A673 (cell line): Measurements from ENCODE around the gene TYW5. TPM values are rescaled to one million over a fixed set of nuclear protein-coding genes. Genes with fewer than 3 reads are reported as not detected.
A peak's percentile ranks its signal among the peaks of the same experiment; 100 is the strongest.

Experiments used
- BruUV-seq: library from RNA; stranded (reverse); fragments of 400-500 nt; replicated peaks from 2 replicates; lab custom pipeline; 2021; lab: Mats Ljungman, UMichigan
- CTCF ChIA-PET: fragments of 300-600 bp; sonication (Branson Sonifier 250); formaldehyde crosslinking; loops from one replicate; lab custom pipeline; 2022; ENCODE audit warnings: antibody characterized with exemption; lab: Charles Lee
- POLR2A ChIA-PET: fragments of 300-600 bp; sonication (Branson Sonifier 250); formaldehyde crosslinking; loops from one replicate; lab custom pipeline; 2022; ENCODE audit warnings: antibody characterized with exemption; ENCODE audit not compliant: low non-redundant PET; lab: Charles Lee
- DNase-seq: peaks from one replicate; pipeline ENCODE4 v3.0.0-alpha.2; 2015; ENCODE audit warnings: low spot score
- H3K27ac ChIP-seq: fragments of 200-600 bp; sonication (generic); 2 replicates; pipeline ENCODE4 v1.5.1; 2016; ENCODE audit warnings: mixed run types, low read depth, mild to moderate bottlenecking, mixed read lengths, antibody characterized with exemption, low read length; ENCODE audit not compliant: poor library complexity, severe bottlenecking
- H3K27me3 ChIP-seq: fragments of 200-600 bp; sonication (generic); replicated peaks from 2 replicates; pipeline ENCODE4 v1.6.1; 2017; ENCODE audit warnings: mixed run types, low read depth, mild to moderate bottlenecking, mixed read lengths, antibody characterized with exemption, low read length; ENCODE audit not compliant: insufficient read depth, poor library complexity
- H3K36me3 ChIP-seq: fragments of 200-600 bp; sonication (generic); 2 replicates; pipeline ENCODE4 v1.6.1; 2016; ENCODE audit warnings: mixed run types, mild to moderate bottlenecking, mixed read lengths, antibody characterized with exemption, low read length; ENCODE audit not compliant: insufficient read depth, poor library complexity, severe bottlenecking
- H3K4me1 ChIP-seq: fragments of 200-600 bp; sonication (generic); 2 replicates; pipeline ENCODE4 v1.6.1; 2017; ENCODE audit warnings: mixed run types, mild to moderate bottlenecking, mixed read lengths, antibody characterized with exemption, low read length; ENCODE audit not compliant: insufficient read depth, poor library complexity, severe bottlenecking
- H3K4me3 ChIP-seq: fragments of 200-600 bp; sonication (generic); 2 replicates; pipeline ENCODE4 v1.5.1; 2016; ENCODE audit warnings: low read depth, mixed run types, mild to moderate bottlenecking, mixed read lengths, low read length; ENCODE audit not compliant: poor library complexity, severe bottlenecking
- H3K9me3 ChIP-seq: fragments of 200-600 bp; sonication (generic); 2 replicates; pipeline ENCODE4 v1.6.1; 2016; ENCODE audit warnings: mixed run types, low read depth, mild to moderate bottlenecking, mixed read lengths, antibody characterized with exemption, low read length; ENCODE audit not compliant: poor library complexity, severe bottlenecking
- CTCF ChIP-seq: fragments of 300-800, 200-600 bp; sonication (generic); conservative IDR thresholded peaks from 2 replicates; pipeline ENCODE4 v1.5.1; 2017; ENCODE audit warnings: low read depth, mild to moderate bottlenecking, antibody characterized with exemption, low read length, moderate library complexity, mixed read lengths
- EZH2 ChIP-seq: fragments of 200-600 bp; sonication (generic); IDR thresholded peaks from 2 replicates; pipeline ENCODE4 v1.6.1; 2017; ENCODE audit warnings: borderline replicate concordance, low read depth, mild to moderate bottlenecking, mixed read lengths, antibody characterized with exemption, low read length; ENCODE audit not compliant: poor library complexity, severe bottlenecking
- intact Hi-C: fragments of 100-400 bp; cut with micrococcal nuclease; formaldehyde crosslinking; loops from one replicate; pipeline ENCODE4 v1.10.0; 2022; ENCODE audit not compliant: unreplicated experiment
- total RNA-seq: library from RNA; stranded (reverse); gene quantifications from 2 replicates; pipeline ENCODE4 v1.2.3, GENCODE V29; 2021

Gene TYW5
- total RNA-seq, 1 experiment from 2014 or later = 6.9 TPM

- ChIA-PET POLR2A (no interaction called here), CTCF (interaction anchor here (0.6 to 0.9 kb wide), 2 partner anchors 40 to 501 kb away, joined by 3 to 4 read pairs; no protein-coding TSS in a partner anchor)
- Histone ChIP-seq H3K36me3 (no peaks in the 10 kb centered on the region), H3K27ac (no peak overlapping the region), H3K9me3 (no peaks in the 10 kb centered on the region), H3K4me1 (no peaks in the 10 kb centered on the region), H3K27me3 (no peaks in the 10 kb centered on the region), H3K4me3 (no peak overlapping the region)
- intact Hi-C loops = loop anchor here (2.0 to 10.0 kb wide), 6 partner anchors 327 to 1195 kb away; partner anchors contain the start of gene SPATS2L
- no TSS peak for BruUV-seq
- TF ChIP-seq CTCF (peak; percentile 92), EZH2 (no peak)
- peak; percentile 83 for DNase-seq
These were observed 24.7 kb upstream of the TYW5 start for GRCh38 chr2:199979832-199980628.

- BruUV-seq = no TSS peak
- POLR2A ChIA-PET = no interaction called here
These were observed 24.1 kb upstream of the TYW5 start for GRCh38 chr2:199979398-199979797.

GRCh38 chr2:199977984-199978415 lies 22.7 kb upstream of the TYW5 start:
- no peaks in the 10 kb centered on the region for H3K36me3 ChIP-seq
- BruUV-seq = no TSS peak
- H3K4me1 ChIP-seq = no peaks in the 10 kb centered on the region
- ChIA-PET CTCF (no interaction called here), POLR2A (no interaction called here)
- no peak for DNase-seq
- intact Hi-C loops = loop anchor here (2.0 to 10.0 kb wide), 3 partner anchors 725 to 1197 kb away; no protein-coding TSS in a partner anchor
- TF ChIP-seq EZH2 = no peak
- TF ChIP-seq CTCF = no peak
- no peak overlapping the region for H3K4me3 ChIP-seq
- H3K27me3 ChIP-seq = no peaks in the 10 kb centered on the region
- H3K27ac ChIP-seq = no peak overlapping the region
- H3K9me3 ChIP-seq = no peaks in the 10 kb centered on the region

More at GRCh38 chr2:199979398-199979797, 24.1 kb upstream of the TYW5 start:
- intact Hi-C loops = loop anchor here (2.0 to 10.0 kb wide), 3 partner anchors 723 to 1195 kb away; no protein-coding TSS in a partner anchor
- Histone ChIP-seq H3K27ac (no peak overlapping the region), H3K4me1 (no peaks in the 10 kb centered on the region), H3K9me3 (no peaks in the 10 kb centered on the region), H3K27me3 (no peaks in the 10 kb centered on the region), H3K36me3 (no peaks in the 10 kb centered on the region), H3K4me3 (no peak overlapping the region)
- DNase-seq = no peak
- TF ChIP-seq CTCF (no peak), EZH2 (no peak)
- CTCF ChIA-PET = interaction anchor here (0.9 kb wide), 1 partner anchor 502 kb away, joined by 3 read pairs; no protein-coding TSS in a partner anchor
